Measurements from ENCODE around the gene GATM. TPM values are rescaled to one million over a fixed set of nuclear protein-coding genes. Genes with fewer than 3 reads are reported as not detected.
A peak's percentile ranks its signal among the peaks of the same experiment; 100 is the strongest.

The GATM gene
- total and polyA plus RNA-seq, 2 donors from 2014 or later = 79.5 to 421 TPM

GRCh38 chr15:45332694-45333093 lies 45.6 kb downstream of the GATM start:
- FAIRE-seq = no peak

GRCh38 chr15:45331972-45332371 lies 46.4 kb downstream of the GATM start:
- H3K9me3 ChIP-seq (ENCODE audit: control insufficient read depth in 2 of 3, insufficient read depth in 1 of 3, low read length in 3 of 3) = no peaks in the 10 kb centered on the region
- no peak for FAIRE-seq
- TF ChIP-seq CTCF (IDR thresholded peaks at IDR 0.05; ENCODE audit: borderline replicate concordance, extremely low read depth, insufficient read depth) = no peak
- H3K36me3 ChIP-seq (ENCODE audit: control insufficient read depth in 2 of 3, insufficient read depth in 3 of 3, low read length in 3 of 3) = no peaks in the 10 kb centered on the region
- H3K4me3 ChIP-seq (ENCODE audit: low read length in 3 of 3) = no peak overlapping the region
- H3K4me1 ChIP-seq (ENCODE audit: control insufficient read depth in 2 of 3, insufficient read depth in 2 of 3, low read depth in 1 of 3, low read length in 3 of 3) = peaks cover 0 to 8% (median 0%) of the 10 kb centered on the region in 3 donors
- H3K9ac ChIP-seq (ENCODE audit: low read length in 3 of 3) = no peak overlapping the region
- H3K27ac ChIP-seq (ENCODE audit: low read depth in 2 of 2, low read length in 2 of 2) = no peak overlapping the region
- intact Hi-C loops (cut with DNase I) = no loop called here
- H3K27me3 ChIP-seq (ENCODE audit: control insufficient read depth, insufficient read depth, low read length) = no peaks in the 10 kb centered on the region
- peak in 2 of 5 donors; percentile 7 to 57 for DNase-seq

More at GRCh38 chr15:45332694-45333093, 45.6 kb downstream of the GATM start:
- peaks cover 0 to 8% (median 0%) of the 10 kb centered on the region in 3 donors for H3K4me1 ChIP-seq (ENCODE audit: control insufficient read depth in 2 of 3, insufficient read depth in 2 of 3, low read depth in 1 of 3, low read length in 3 of 3)
- intact Hi-C loops (cut with DNase I) = no loop called here
- DNase-seq = no peak
- no peak overlapping the region for H3K4me3 ChIP-seq (ENCODE audit: low read length in 3 of 3)
- H3K27ac ChIP-seq (ENCODE audit: low read depth in 2 of 2, low read length in 2 of 2) = no peak overlapping the region
- H3K27me3 ChIP-seq (ENCODE audit: control insufficient read depth, insufficient read depth, low read length) = no peaks in the 10 kb centered on the region
- no peak for TF ChIP-seq CTCF (IDR thresholded peaks at IDR 0.05; ENCODE audit: borderline replicate concordance, extremely low read depth, insufficient read depth)
- no peak overlapping the region for H3K9ac ChIP-seq (ENCODE audit: low read length in 3 of 3)
- no peaks in the 10 kb centered on the region for H3K36me3 ChIP-seq (ENCODE audit: control insufficient read depth in 2 of 3, insufficient read depth in 3 of 3, low read length in 3 of 3)
- no peaks in the 10 kb centered on the region for H3K9me3 ChIP-seq (ENCODE audit: control insufficient read depth in 2 of 3, insufficient read depth in 1 of 3, low read length in 3 of 3)

GRCh38 chr15:45328663-45329062 lies 49.7 kb downstream of the GATM start:
- intact Hi-C loops (cut with DNase I) = no loop called here
- H3K9me3 ChIP-seq (ENCODE audit: control insufficient read depth in 2 of 3, insufficient read depth in 1 of 3, low read length in 3 of 3) = no peaks in the 10 kb centered on the region
- no peaks in the 10 kb centered on the region for H3K36me3 ChIP-seq (ENCODE audit: control insufficient read depth in 2 of 3, insufficient read depth in 3 of 3, low read length in 3 of 3)
- FAIRE-seq (no peak), DNase-seq (no peak)
- H3K4me3 ChIP-seq (ENCODE audit: low read length in 3 of 3) = no peak overlapping the region
- TF ChIP-seq CTCF (IDR thresholded peaks at IDR 0.05; ENCODE audit: borderline replicate concordance, extremely low read depth, insufficient read depth) = no peak
- no peak overlapping the region for H3K27ac ChIP-seq (ENCODE audit: low read depth in 2 of 2, low read length in 2 of 2)
- H3K9ac ChIP-seq (ENCODE audit: low read length in 3 of 3) = no peak overlapping the region
- peaks cover 0 to 3% (median 0%) of the 10 kb centered on the region in 3 donors for H3K4me1 ChIP-seq (ENCODE audit: control insufficient read depth in 2 of 3, insufficient read depth in 2 of 3, low read depth in 1 of 3, low read length in 3 of 3)
- no peaks in the 10 kb centered on the region for H3K27me3 ChIP-seq (ENCODE audit: control insufficient read depth, insufficient read depth, low read length)

GRCh38 chr15:45326741-45327140 lies 51.6 kb downstream of the GATM start:
- intact Hi-C loops (cut with DNase I) = no loop called here
- Histone ChIP-seq H3K4me1 (ENCODE audit: control insufficient read depth in 2 of 3, insufficient read depth in 2 of 3, low read depth in 1 of 3, low read length in 3 of 3) (no peaks in the 10 kb centered on the region), H3K36me3 (ENCODE audit: control insufficient read depth in 2 of 3, insufficient read depth in 3 of 3, low read length in 3 of 3) (no peaks in the 10 kb centered on the region), H3K4me3 (ENCODE audit: low read length in 3 of 3) (no peak overlapping the region), H3K9me3 (ENCODE audit: control insufficient read depth in 2 of 3, insufficient read depth in 1 of 3, low read length in 3 of 3) (no peaks in the 10 kb centered on the region), H3K9ac (ENCODE audit: low read length in 3 of 3) (no peak overlapping the region), H3K27me3 (ENCODE audit: control insufficient read depth, insufficient read depth, low read length) (no peaks in the 10 kb centered on the region), H3K27ac (ENCODE audit: low read depth in 2 of 2, low read length in 2 of 2) (no peak overlapping the region)
- no peak for TF ChIP-seq CTCF (IDR thresholded peaks at IDR 0.05; ENCODE audit: borderline replicate concordance, extremely low read depth, insufficient read depth)
- FAIRE-seq (no peak), DNase-seq (no peak)

All from kidney (tissue), 14 donors.